HepG2 (cell line): Measurements from ENCODE around the gene ZMYM1. TPM values are rescaled to one million over a fixed set of nuclear protein-coding genes. Genes with fewer than 3 reads are reported as not detected.
A peak's percentile ranks its signal among the peaks of the same experiment; 100 is the strongest.

Source experiments
- ATF1 ChIP-seq: IDR thresholded peaks from 2 replicates; pipeline ENCODE4 v1.6.1; 2016; ENCODE audit warnings: mild to moderate bottlenecking, control low read depth
- ATF3 ChIP-seq: sonication (generic); formaldehyde crosslinking; IDR thresholded peaks from 2 replicates; pipeline ENCODE4 v1.4.0; 2020; ENCODE audit warnings: missing genetic modification reagents
- EP300 ChIP-seq, 3 experiments: sonication (generic) in 1 of 3; formaldehyde crosslinking in 1 of 3; IDR thresholded peaks; 2 replicates each; pipeline versions ENCODE4 v1.5.1 to v1.6.1; 2011 to 2020; ENCODE audit warnings: low read depth in 2 of 3, low read length in 2 of 3, borderline replicate concordance in 1 of 3, improper control_type of control experiment in 1 of 3, mild to moderate bottlenecking in 1 of 3, missing genetic modification reagents in 1 of 3, moderate library complexity in 1 of 3
- ETV5 ChIP-seq: IDR thresholded peaks from 2 replicates; pipeline ENCODE4 v1.6.1; 2018; ENCODE audit warnings: missing biosample characterization, missing genetic modification reagents, inconsistent platforms, borderline replicate concordance
- FOXJ3 ChIP-seq: sonication (generic); formaldehyde crosslinking; IDR thresholded peaks from 2 replicates; pipeline ENCODE4 v1.4.0; 2020; ENCODE audit warnings: missing genetic modification reagents, mild to moderate bottlenecking, borderline replicate concordance
- FOXK2 ChIP-seq: fragments of 450-650 bp; IDR thresholded peaks from 2 replicates; pipeline ENCODE4 v1.6.1; 2016
- HDAC6 ChIP-seq: fragments of 200-600 bp; sonication (generic); IDR thresholded peaks from 2 replicates; pipeline ENCODE4 v1.7.0; 2017; ENCODE audit warnings: mild to moderate bottlenecking, antibody characterized with exemption, low read length, low read depth
- KAT7 ChIP-seq: IDR thresholded peaks from 2 replicates; pipeline ENCODE4 v1.6.1; 2018; ENCODE audit warnings: borderline replicate concordance, missing compliant biosample characterization
- KDM5B ChIP-seq: sonication (generic); formaldehyde crosslinking; IDR thresholded peaks from 2 replicates; pipeline ENCODE4 v1.4.0; 2020; ENCODE audit warnings: missing genetic modification reagents, mild to moderate bottlenecking, borderline replicate concordance
- KLF11 ChIP-seq: IDR thresholded peaks from 2 replicates; pipeline ENCODE4 v1.6.1; 2016; ENCODE audit warnings: missing compliant biosample characterization
- MAFF ChIP-seq: IDR thresholded peaks from 2 replicates; pipeline ENCODE4 v1.6.1; 2011; ENCODE audit warnings: low read depth, low read length, improper control_type of control experiment
- NFIB ChIP-seq: sonication (generic); formaldehyde crosslinking; IDR thresholded peaks from 2 replicates; pipeline ENCODE4 v1.9.0; 2021; ENCODE audit warnings: missing genetic modification reagents, mild to moderate bottlenecking, borderline replicate concordance
- NR2F2 ChIP-seq: IDR thresholded peaks from 2 replicates; pipeline ENCODE4 v1.6.1; 2012; ENCODE audit warnings: low read depth, inconsistent platforms, borderline replicate concordance
- RCOR2 ChIP-seq: IDR thresholded peaks from 2 replicates; pipeline ENCODE4 v1.6.1; 2016; ENCODE audit warnings: missing biosample characterization, missing genetic modification reagents
- SIX1 ChIP-seq: sonication (generic); formaldehyde crosslinking; IDR thresholded peaks from 2 replicates; pipeline ENCODE4 v1.4.0; 2020; ENCODE audit warnings: missing genetic modification reagents, borderline replicate concordance
- SP1 ChIP-seq, 2 experiments: fragments of 450-650 bp in 1 of 2; sonication (generic) in 1 of 2; formaldehyde crosslinking in 1 of 2; IDR thresholded peaks; 2 replicates each; pipeline versions ENCODE4 v1.4.0 to v1.6.1; 2016 to 2020; ENCODE audit warnings: missing genetic modification reagents in 1 of 2
- U2AF2 ChIP-seq: fragments of 200-400 bp; formaldehyde crosslinking; IDR thresholded peaks from 2 replicates; pipeline ENCODE4 v1.6.1; 2017; ENCODE audit warnings: low read depth, mild to moderate bottlenecking, low read length
- ZBTB49 ChIP-seq: sonication (generic); formaldehyde crosslinking; IDR thresholded peaks from 2 replicates; pipeline ENCODE4 v1.4.0; 2020; ENCODE audit warnings: missing genetic modification reagents, borderline replicate concordance
- ZNF160 ChIP-seq: sonication (generic); formaldehyde crosslinking; IDR thresholded peaks from 2 replicates; pipeline ENCODE4 v1.8.0; 2022; ENCODE audit warnings: mild to moderate bottlenecking, inconsistent platforms, missing genetic modification reagents
- ZNF263 ChIP-seq: sonication (generic); formaldehyde crosslinking; IDR thresholded peaks from 2 replicates; pipeline ENCODE4 v1.4.0; 2020; ENCODE audit warnings: missing genetic modification reagents
- ZNF264 ChIP-seq: sonication (generic); formaldehyde crosslinking; IDR thresholded peaks from 2 replicates; pipeline ENCODE4 v1.4.0; 2020; ENCODE audit warnings: missing genetic modification reagents
- ZNF441 ChIP-seq: sonication (generic); formaldehyde crosslinking; IDR thresholded peaks from 2 replicates; pipeline ENCODE4 v1.7.0; 2021; ENCODE audit warnings: missing genetic modification reagents, borderline replicate concordance
- ZNF512B ChIP-seq: sonication (generic); formaldehyde crosslinking; IDR thresholded peaks from 2 replicates; pipeline ENCODE4 v1.5.1; 2020; ENCODE audit warnings: missing genetic modification reagents, mild to moderate bottlenecking, borderline replicate concordance
- ZNF552 ChIP-seq: sonication (generic); formaldehyde crosslinking; IDR thresholded peaks from 2 replicates; pipeline ENCODE4 v1.9.0; 2022; ENCODE audit warnings: missing genetic modification reagents, mild to moderate bottlenecking, borderline replicate concordance
- ZNF569 ChIP-seq: sonication (generic); formaldehyde crosslinking; IDR thresholded peaks from 2 replicates; pipeline ENCODE4 v1.5.0; 2020; ENCODE audit warnings: mild to moderate bottlenecking, missing genetic modification reagents, moderate library complexity, borderline replicate concordance
- ZSCAN21 ChIP-seq: sonication (generic); formaldehyde crosslinking; IDR thresholded peaks from 2 replicates; pipeline ENCODE4 v1.8.0; 2022; ENCODE audit warnings: mild to moderate bottlenecking, missing genetic modification reagents, moderate library complexity, borderline replicate concordance
- polyA plus RNA-seq, 8 experiments: library from polyadenylated mRNA; depleted of rRNA in 3 of 8; stranded (reverse) in 7 of 8; unstranded in 1 of 8; fragments of >200 nt; fragmentation: Illumina TruSeq in 4 of 8; extraction: Trizol in 4 of 8; gene quantifications; 2 replicates each; pipeline versions ENCODE4 v1.2.1 to v1.2.3, GENCODE V29; 2011 to 2016; ENCODE audit warnings: low read depth in 4 of 8, missing spikeins in 1 of 8, mixed read lengths in 1 of 8; ENCODE audit not compliant: insufficient read depth in 1 of 8
- total RNA-seq, 5 experiments: library from RNA; depleted of rRNA; stranded (reverse); fragments of >200 nt; fragmentation: Illumina TruSeq; extraction: Trizol; gene quantifications; 2 replicates each; pipeline ENCODE4 v1.2.3, GENCODE V29; 2016; ENCODE audit warnings: low read depth in 1 of 5

The ZMYM1 gene
- total and polyA plus RNA-seq, 2 of the 13 experiments (the other 11 are each of a cell fraction or from before 2014, with no cell fraction given), result 10.0 to 16.2 TPM

- TF ChIP-seq ETV5 (peak; percentile 8; the same call in 1 of the 2 replicates), ZNF552 (CRISPR knock-in tag) (no peak), ZNF512B (CRISPR knock-in tag) (no peak), ATF3 (no peak), U2AF2 (no peak), ZNF264 (no peak), KAT7 (CRISPR knock-in tag) (no peak), KDM5B (CRISPR knock-in tag) (peak; percentile 73; the same call in 1 of the 2 replicates), ZNF263 (no peak), SP1 (IDR thresholded peaks at IDR 0.05) (no peak), SP1 (CRISPR knock-in tag; IDR thresholded peaks at IDR 0.05) (no peak), ZBTB49 (no peak), ZNF160 (no peak), ATF1 (CRISPR knock-in tag) (no peak), RCOR2 (CRISPR knock-in tag) (no peak), FOXJ3 (CRISPR knock-in tag) (no peak), NFIB (CRISPR knock-in tag) (no peak), EP300 (IDR thresholded peaks at IDR 0.05; ENCODE audit: low read depth in 2 of 2, low read length in 2 of 2) (no peak), EP300 (CRISPR knock-in tag; IDR thresholded peaks at IDR 0.05; ENCODE audit: borderline replicate concordance) (no peak), MAFF (no peak), ZSCAN21 (CRISPR knock-in tag) (no peak), SIX1 (no peak), ZNF569 (CRISPR knock-in tag) (no peak), NR2F2 (no peak), FOXK2 (no peak), ZNF441 (CRISPR knock-in tag) (0 out of 2 replicates have a peak, but pooled peaks have one; percentile 19), KLF11 (CRISPR knock-in tag) (no peak), HDAC6 (no peak)
These were observed 41.4 kb downstream of the ZMYM1 start (continued) for GRCh38 chr1:35120458-35121133.
